SIG-M5 treated with dmso at 0.1 percent for 504 hours (cell line): ENCODE results near the gene ARRDC2.
A peak's percentile ranks its signal among the peaks of the same experiment; 100 is the strongest.

Experiments
- DNase-seq: peaks from one replicate; lab custom pipeline; 2025; ENCODE audit not compliant: unreplicated experiment; lab: John Stamatoyannopoulos, UW

Gene ARRDC2

GRCh38 chr19:18057557-18057956 is 49.6 kb downstream of the ARRDC2 start:
- DNase-seq, result no peak

GRCh38 chr19:18058208-18059009 is 50.4 kb downstream of the ARRDC2 start:
- peak; percentile 78 for DNase-seq

- no peak for DNase-seq
Observed at GRCh38 chr19:18059297-18059696, 51.3 kb downstream of the ARRDC2 start.

- no peak for DNase-seq
Observed at GRCh38 chr19:18059902-18060301, 51.9 kb downstream of the ARRDC2 start.

GRCh38 chr19:18060472-18060871 is 52.5 kb downstream of the ARRDC2 start:
- DNase-seq, result no peak

GRCh38 chr19:18062028-18062427 is 54.1 kb downstream of the ARRDC2 start:
- DNase-seq, result no peak

GRCh38 chr19:18063463-18063862 is 55.5 kb downstream of the ARRDC2 start:
- no peak for DNase-seq
